HepG2 (cell line): ENCODE results near the gene MAN1C1. TPM values are rescaled to one million over a fixed set of nuclear protein-coding genes. Genes with fewer than 3 reads are reported as not detected.

Source experiments
- ATAC-seq: fragments of 200-7000 bp; cut with Tn5 transposase; 3 replicates; pipeline ENCODE4 v1.9.1; 2020; ENCODE audit warnings: mild to moderate bottlenecking, moderate library complexity
- BruUV-seq: library from RNA; stranded (reverse); fragments of 400-500 nt; replicated peaks from 2 replicates; lab custom pipeline; 2021; lab: Mats Ljungman, UMichigan
- CTCF ChIA-PET: fragments of 300-600 bp; formaldehyde crosslinking; extraction: SDS; loops from one replicate; lab custom pipeline; 2021; ENCODE audit warnings: low total read pairs, inconsistent platforms, low intra/inter-chr PET ratio; lab: Yijun Ruan, JAX
- POLR2A ChIA-PET: fragments of 350-600 bp; sonication (Branson Sonifier 250); formaldehyde crosslinking; loops from one replicate; lab custom pipeline; 2020; ENCODE audit warnings: antibody characterized with exemption, inconsistent platforms; lab: Yijun Ruan, JAX
- DNase-seq: peaks from one replicate; pipeline ENCODE4 v3.0.0-alpha.2; 2015; ENCODE audit warnings: low spot score
- FAIRE-seq: peaks from 3 replicates; lab custom pipeline; 2011; peaks lifted over from hg19 to GRCh38; lab: Jason Lieb, UNC
- H2AFZ ChIP-seq: one replicate; pipeline ENCODE4 v1.6.1; 2011; ENCODE audit warnings: low read length, inconsistent platforms
- H3K27ac ChIP-seq: fragments of 300-600 bp; 3 replicates; pipeline ENCODE4 v1.8.0; 2011; ENCODE audit warnings: mixed run types, mild to moderate bottlenecking, mixed read lengths, low read length, inconsistent platforms; ENCODE audit not compliant: insufficient read depth; ENCODE audit errors: extremely low read length
- H3K27me3 ChIP-seq, 2 experiments: fragments of 200-600 bp in 1 of 2; 2 replicates in 1 of 2; 3 replicates in 1 of 2; pipeline versions ENCODE4 v1.6.0 to v1.8.0; 2011; ENCODE audit warnings: low read length in 2 of 2, mild to moderate bottlenecking in 2 of 2, moderate library complexity in 2 of 2, inconsistent platforms in 1 of 2; ENCODE audit not compliant: insufficient read depth in 2 of 2, control insufficient read depth in 1 of 2
- H3K36me3 ChIP-seq, 2 experiments: fragments of 200-600 bp in 1 of 2; replicated peaks in 1 of 2; 2 replicates in 1 of 2; 3 replicates in 1 of 2; pipeline versions ENCODE4 v1.5.1 to v1.8.0; 2011; ENCODE audit warnings: low read length in 2 of 2, inconsistent platforms in 1 of 2; ENCODE audit not compliant: insufficient read depth in 2 of 2, control insufficient read depth in 1 of 2
- H3K4me1 ChIP-seq: 2 replicates; pipeline ENCODE4 v1.5.1; 2012; ENCODE audit warnings: low read length, inconsistent platforms; ENCODE audit not compliant: insufficient read depth
- H3K4me2 ChIP-seq: 2 replicates; pipeline ENCODE4 v1.6.0; 2011; ENCODE audit warnings: low read depth, low read length, inconsistent platforms
- H3K4me3 ChIP-seq, 3 experiments: fragments of 200-600 bp in 1 of 3; sonication (generic), shearing (Covaris generic) in 1 of 3; replicated peaks in 1 of 3; 2 replicates each; pipeline ENCODE4 v1.5.1; 2011 to 2016; ENCODE audit warnings: low read length in 3 of 3, inconsistent platforms in 2 of 3, low read depth in 2 of 3, mild to moderate bottlenecking in 2 of 3, control low read depth in 1 of 3, mixed read lengths in 1 of 3; ENCODE audit not compliant: insufficient read depth in 1 of 3
- H3K79me2 ChIP-seq: one replicate; pipeline ENCODE4 v1.6.1; 2011; ENCODE audit warnings: low read length, inconsistent platforms; ENCODE audit not compliant: insufficient read depth
- H3K9ac ChIP-seq: 2 replicates; pipeline ENCODE4 v1.6.0; 2011; ENCODE audit warnings: mild to moderate bottlenecking, low read depth, low read length, inconsistent platforms; ENCODE audit not compliant: insufficient read depth
- H3K9me3 ChIP-seq: 2 replicates; pipeline ENCODE4 v1.5.1; 2012; ENCODE audit warnings: mild to moderate bottlenecking, low read length
- H4K20me1 ChIP-seq: 2 replicates; pipeline ENCODE4 v1.6.0; 2011; ENCODE audit warnings: inconsistent platforms, mild to moderate bottlenecking, low read length, moderate library complexity; ENCODE audit not compliant: insufficient read depth
- ARID2 ChIP-seq: sonication (generic); formaldehyde crosslinking; IDR thresholded peaks from 2 replicates; pipeline ENCODE4 v1.8.1; 2022; ENCODE audit warnings: mild to moderate bottlenecking, missing genetic modification reagents, borderline replicate concordance
- ETV6 ChIP-seq: sonication (generic); formaldehyde crosslinking; conservative IDR thresholded peaks from 2 replicates; pipeline ENCODE4 v1.4.0; 2020; ENCODE audit warnings: missing genetic modification reagents
- HOXA3 ChIP-seq: sonication (generic); formaldehyde crosslinking; IDR thresholded peaks from 2 replicates; pipeline ENCODE4 v1.5.0; 2020; ENCODE audit warnings: missing genetic modification reagents
- RNF2 ChIP-seq: fragments of 450-650 bp; conservative IDR thresholded peaks from 2 replicates; pipeline ENCODE4 v1.6.1; 2016; ENCODE audit warnings: low read depth
- SRSF1 ChIP-seq: fragments of 200-400 bp; formaldehyde crosslinking; optimal IDR thresholded peaks from 2 replicates; pipeline ENCODE3; 2017; ENCODE audit warnings: mild to moderate bottlenecking, low read depth, low read length, moderate library complexity
- ZFP62 ChIP-seq: sonication (generic); formaldehyde crosslinking; IDR thresholded peaks from 2 replicates; pipeline ENCODE4 v1.4.0; 2020; ENCODE audit warnings: missing genetic modification reagents
- ZNF12 ChIP-seq: sonication (generic); formaldehyde crosslinking; IDR thresholded peaks from 2 replicates; pipeline ENCODE4 v1.5.0; 2020; ENCODE audit warnings: missing genetic modification reagents
- ZNF274 ChIP-seq: sonication (generic); formaldehyde crosslinking; IDR thresholded peaks from 2 replicates; pipeline ENCODE4 v1.5.1; 2020; ENCODE audit warnings: mild to moderate bottlenecking, missing genetic modification reagents
- ZNF598 ChIP-seq: sonication (generic); formaldehyde crosslinking; IDR thresholded peaks from 2 replicates; pipeline ENCODE4 v1.5.1; 2020; ENCODE audit warnings: mild to moderate bottlenecking, missing genetic modification reagents, borderline replicate concordance
- ZNF75D ChIP-seq: sonication (generic); formaldehyde crosslinking; IDR thresholded peaks from 2 replicates; pipeline ENCODE4 v1.8.1; 2023; ENCODE audit warnings: missing genetic modification reagents, mild to moderate bottlenecking, borderline replicate concordance
- WGBS: methylation state at CpG from one replicate; pipeline ENCODE4 v1.1.6; 2017; ENCODE audit warnings: low lambda C conversion rate; 5-methylcytosine and 5-hydroxymethylcytosine counted together
- in situ Hi-C: cut with HindIII; loops from 2 replicates; pipeline ENCODE4 v1.10.0; 2017; ENCODE audit warnings: low pct_unique_long_range_greater_than_20kb; ENCODE audit not compliant: extremely low pct_ligation_motif_present
- intact Hi-C: fragments of 100-400 bp; cut with micrococcal nuclease; formaldehyde crosslinking; loops from one replicate; pipeline ENCODE4 v1.10.0; 2022; ENCODE audit not compliant: unreplicated experiment
- polyA plus RNA-seq, 8 experiments: library from polyadenylated mRNA; depleted of rRNA in 3 of 8; stranded (reverse) in 7 of 8; unstranded in 1 of 8; fragments of >200 nt; fragmentation: Illumina TruSeq in 4 of 8; extraction: Trizol in 4 of 8; gene quantifications; 2 replicates each; pipeline versions ENCODE4 v1.2.1 to v1.2.3, GENCODE V29; 2011 to 2016; ENCODE audit warnings: low read depth in 4 of 8, missing spikeins in 1 of 8, mixed read lengths in 1 of 8; ENCODE audit not compliant: insufficient read depth in 1 of 8
- total RNA-seq, 5 experiments: library from RNA; depleted of rRNA; stranded (reverse); fragments of >200 nt; fragmentation: Illumina TruSeq; extraction: Trizol; gene quantifications; 2 replicates each; pipeline ENCODE4 v1.2.3, GENCODE V29; 2016; ENCODE audit warnings: low read depth in 1 of 5
- TF ChIP-seq, protein P1 (sequence below): fragments of 450-650 bp; IDR thresholded peaks from 2 replicates; pipeline ENCODE4 v1.6.1; 2016
- TF ChIP-seq, protein P2 (sequence below): sonication (generic); formaldehyde crosslinking; IDR thresholded peaks from 2 replicates; pipeline ENCODE4 v1.4.0; 2020; ENCODE audit warnings: missing genetic modification reagents

Gene MAN1C1
- total and polyA plus RNA-seq, 2 of the 13 experiments (the other 11 are each of a cell fraction or from before 2014, with no cell fraction given), result 0.18 to 0.49 TPM

DNA sequence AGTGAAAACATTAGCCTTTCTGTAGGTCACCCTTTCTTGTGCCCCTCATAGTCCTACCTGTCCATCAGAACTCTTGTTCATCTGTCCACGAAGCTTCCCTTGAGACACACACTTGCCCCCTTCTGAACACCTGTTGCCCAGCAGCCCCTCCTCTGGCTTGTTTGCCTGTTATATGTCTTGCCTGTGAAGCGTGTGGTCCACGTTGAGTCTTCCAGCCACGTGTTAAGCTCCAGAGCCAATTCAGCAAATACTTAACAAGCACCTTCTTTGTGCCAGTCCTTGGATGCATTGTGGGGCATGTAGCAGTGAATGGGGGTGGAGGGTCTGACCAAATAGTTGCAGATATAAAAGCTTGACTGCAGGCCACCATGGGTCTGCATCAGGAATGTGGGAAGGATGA, 66.6 kb downstream of the MAN1C1 start:
- in situ Hi-C loops (no loop called here), intact Hi-C loops (no loop called here)
- ChIA-PET POLR2A (no interaction called here), CTCF (no interaction called here)
- BruUV-seq, result no TSS peak
- Histone ChIP-seq H3K9ac (no peak overlapping the region), H3K79me2 (no peaks in the 10 kb centered on the region), H3K9me3 (no peaks in the 10 kb centered on the region), H3K27ac (no peak overlapping the region), H3K4me2 (no peak overlapping the region), H3K4me3 (no peak overlapping the region), H3K36me3 (no peaks in the 10 kb centered on the region), H2AFZ (no peak overlapping the region), H3K4me1 (no peaks in the 10 kb centered on the region), H3K27me3 (peaks cover 0 to 38% of the 10 kb centered on the region in 2 experiments; a peak in 3 of 5 replicates), H4K20me1 (no peaks in the 10 kb centered on the region)
- DNase-seq, result no peak
- no peak for TF ChIP-seq ZFP62 (CRISPR knock-in tag)
- TF ChIP-seq, protein P1, sequence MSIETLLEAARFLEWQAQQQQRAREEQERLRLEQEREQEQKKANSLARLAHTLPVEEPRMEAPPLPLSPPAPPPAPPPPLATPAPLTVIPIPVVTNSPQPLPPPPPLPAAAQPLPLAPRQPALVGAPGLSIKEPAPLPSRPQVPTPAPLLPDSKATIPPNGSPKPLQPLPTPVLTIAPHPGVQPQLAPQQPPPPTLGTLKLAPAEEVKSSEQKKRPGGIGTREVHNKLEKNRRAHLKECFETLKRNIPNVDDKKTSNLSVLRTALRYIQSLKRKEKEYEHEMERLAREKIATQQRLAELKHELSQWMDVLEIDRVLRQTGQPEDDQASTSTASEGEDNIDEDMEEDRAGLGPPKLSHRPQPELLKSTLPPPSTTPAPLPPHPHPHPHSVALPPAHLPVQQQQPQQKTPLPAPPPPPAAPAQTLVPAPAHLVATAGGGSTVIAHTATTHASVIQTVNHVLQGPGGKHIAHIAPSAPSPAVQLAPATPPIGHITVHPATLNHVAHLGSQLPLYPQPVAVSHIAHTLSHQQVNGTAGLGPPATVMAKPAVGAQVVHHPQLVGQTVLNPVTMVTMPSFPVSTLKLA, result no peak
- TF ChIP-seq ZNF274 (CRISPR knock-in tag), result no peak
- TF ChIP-seq ETV6 (CRISPR knock-in tag), result no peak
- no peak for TF ChIP-seq SRSF1
- TF ChIP-seq RNF2, result no peak
- no peak for TF ChIP-seq ZNF75D (CRISPR knock-in tag)
- TF ChIP-seq ZNF12 (CRISPR knock-in tag), result no peak
- no peak for TF ChIP-seq HOXA3 (CRISPR knock-in tag)
- TF ChIP-seq ZNF598, result no peak
- TF ChIP-seq ARID2 (CRISPR knock-in tag), result no peak
- TF ChIP-seq, protein P2, sequence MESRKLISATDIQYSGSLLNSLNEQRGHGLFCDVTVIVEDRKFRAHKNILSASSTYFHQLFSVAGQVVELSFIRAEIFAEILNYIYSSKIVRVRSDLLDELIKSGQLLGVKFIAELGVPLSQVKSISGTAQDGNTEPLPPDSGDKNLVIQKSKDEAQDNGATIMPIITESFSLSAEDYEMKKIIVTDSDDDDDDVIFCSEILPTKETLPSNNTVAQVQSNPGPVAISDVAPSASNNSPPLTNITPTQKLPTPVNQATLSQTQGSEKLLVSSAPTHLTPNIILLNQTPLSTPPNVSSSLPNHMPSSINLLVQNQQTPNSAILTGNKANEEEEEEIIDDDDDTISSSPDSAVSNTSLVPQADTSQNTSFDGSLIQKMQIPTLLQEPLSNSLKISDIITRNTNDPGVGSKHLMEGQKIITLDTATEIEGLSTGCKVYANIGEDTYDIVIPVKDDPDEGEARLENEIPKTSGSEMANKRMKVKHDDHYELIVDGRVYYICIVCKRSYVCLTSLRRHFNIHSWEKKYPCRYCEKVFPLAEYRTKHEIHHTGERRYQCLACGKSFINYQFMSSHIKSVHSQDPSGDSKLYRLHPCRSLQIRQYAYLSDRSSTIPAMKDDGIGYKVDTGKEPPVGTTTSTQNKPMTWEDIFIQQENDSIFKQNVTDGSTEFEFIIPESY, result no peak
- WGBS, result 0% methylated on average over 4 of the region's 4 CpGs
- FAIRE-seq, result no peak
- no peak for ATAC-seq
